NOMO-1 treated with DMSO at 0.1 percent for 48 hours (cell line): ENCODE measurements around the gene RTL5.
A peak's percentile ranks its signal among the peaks of the same experiment; 100 is the strongest.

Source experiments
- DNase-seq: peaks from one replicate; lab custom pipeline; 2025; ENCODE audit not compliant: unreplicated experiment; lab: John Stamatoyannopoulos, UW

Gene RTL5

GRCh38 chrX:72110051-72110875 lies 21.5 kb downstream of the RTL5 start:
- DNase-seq, result peak; percentile 14

- DNase-seq, result no peak
Measured at GRCh38 chrX:72108666-72109065, 23.0 kb downstream of the RTL5 start.

GRCh38 chrX:72107841-72108595 lies 23.7 kb downstream of the RTL5 start:
- DNase-seq, result no peak

GRCh38 chrX:72107320-72107719 lies 24.4 kb downstream of the RTL5 start:
- no peak for DNase-seq

GRCh38 chrX:72105436-72105835 lies 26.3 kb downstream of the RTL5 start:
- no peak for DNase-seq

- DNase-seq, result no peak
Measured at GRCh38 chrX:72102760-72103159, 29.0 kb downstream of the RTL5 start.

- DNase-seq, result no peak
Measured at GRCh38 chrX:72102126-72102525, 29.6 kb downstream of the RTL5 start.

- DNase-seq, result no peak
Measured at GRCh38 chrX:72101597-72102037, 30.1 kb downstream of the RTL5 start.

- DNase-seq, result peak; percentile 96
Measured at GRCh38 chrX:72100824-72101351, 30.8 kb downstream of the RTL5 start.

- no peak for DNase-seq
Measured at GRCh38 chrX:72100051-72100755, 31.5 kb downstream of the RTL5 start.

- peak; percentile 77 for DNase-seq
Measured at GRCh38 chrX:72097098-72097497, 34.6 kb downstream of the RTL5 start.

- DNase-seq, result no peak
Measured at GRCh38 chrX:72095370-72095769, 36.3 kb downstream of the RTL5 start.

- DNase-seq, result peak; percentile 39
Measured at GRCh38 chrX:72094894-72095293, 36.8 kb downstream of the RTL5 start.

- DNase-seq, result no peak
Measured at GRCh38 chrX:72089254-72089653, 42.5 kb downstream of the RTL5 start.

- no peak for DNase-seq
Measured at GRCh38 chrX:72088761-72089160, 43.0 kb downstream of the RTL5 start.

- no peak for DNase-seq
Measured at GRCh38 chrX:72086995-72087394, 44.7 kb downstream of the RTL5 start.

GRCh38 chrX:72084114-72084513 lies 47.6 kb downstream of the RTL5 start:
- DNase-seq, result no peak

- DNase-seq, result no peak
Measured at GRCh38 chrX:72083291-72083690, 48.4 kb downstream of the RTL5 start.

GRCh38 chrX:72081605-72082320 lies 50.0 kb downstream of the RTL5 start:
- no peak for DNase-seq

- no peak for DNase-seq
Measured at GRCh38 chrX:72080800-72081199, 50.9 kb downstream of the RTL5 start.

- DNase-seq, result peak; percentile 40
Measured at GRCh38 chrX:72080150-72080549, 51.6 kb downstream of the RTL5 start.
